ENCODE results near the gene CD274. TPM values are rescaled to one million over a fixed set of nuclear protein-coding genes. Genes with fewer than 3 reads are reported as not detected.
"Not testable (repeated sequence)": the region's sequence is repeated elsewhere in the genome, so short reads cannot be mapped to it uniquely, and the experiment has no call there.

Gene CD274
- polyA plus RNA-seq, 1 donor = 1.2 TPM

GRCh38 chr9:5438301-5439162 is 11.8 kb upstream of the CD274 start:
- no peak for DNase-seq (ENCODE audit: low read depth)

- no peak for DNase-seq (ENCODE audit: low read depth)
Measured at GRCh38 chr9:5440426-5440825, 9.9 kb upstream of the CD274 start.

- no peak for DNase-seq (ENCODE audit: low read depth)
Measured at GRCh38 chr9:5441043-5441442, 9.3 kb upstream of the CD274 start.

- DNase-seq (ENCODE audit: low read depth) = no peak
Measured at GRCh38 chr9:5442400-5443011, 7.8 kb upstream of the CD274 start.

- no peak for DNase-seq (ENCODE audit: low read depth)
Measured at GRCh38 chr9:5443850-5444249, 6.5 kb upstream of the CD274 start.

- DNase-seq (ENCODE audit: low read depth) = not testable (repeated sequence)
Measured at GRCh38 chr9:5445096-5445495, 5.2 kb upstream of the CD274 start.

- DNase-seq (ENCODE audit: low read depth) = no peak
Measured at GRCh38 chr9:5445886-5446285, 4.5 kb upstream of the CD274 start.

GRCh38 chr9:5446451-5447236 is 3.7 kb upstream of the CD274 start:
- no peak for DNase-seq (ENCODE audit: low read depth)

GRCh38 chr9:5447337-5447736 is 3.0 kb upstream of the CD274 start:
- no peak for DNase-seq (ENCODE audit: low read depth)

- DNase-seq (ENCODE audit: low read depth) = no peak
Measured at GRCh38 chr9:5448016-5448415, 2.3 kb upstream of the CD274 start.

- DNase-seq (ENCODE audit: low read depth) = no peak
Measured at GRCh38 chr9:5448461-5449435, 1.6 kb upstream of the CD274 start.

- DNase-seq (ENCODE audit: low read depth) = no peak
Measured at GRCh38 chr9:5449521-5450358, 602 bp upstream of the CD274 start.

GRCh38 chr9:5452286-5452609 is 1.9 kb downstream of the CD274 start:
- DNase-seq (ENCODE audit: low read depth) = no peak

GRCh38 chr9:5453004-5453403 is 2.7 kb downstream of the CD274 start:
- DNase-seq (ENCODE audit: low read depth) = no peak

GRCh38 chr9:5453673-5454072 is 3.3 kb downstream of the CD274 start:
- DNase-seq (ENCODE audit: low read depth) = no peak

- no peak for DNase-seq (ENCODE audit: low read depth)
Measured at GRCh38 chr9:5455181-5455580, 4.8 kb downstream of the CD274 start.

- DNase-seq (ENCODE audit: low read depth) = no peak
Measured at GRCh38 chr9:5459289-5459829, 9.0 kb downstream of the CD274 start.

- no peak for DNase-seq (ENCODE audit: low read depth)
Measured at GRCh38 chr9:5460157-5460556, 9.8 kb downstream of the CD274 start.

- not testable (repeated sequence) for DNase-seq (ENCODE audit: low read depth)
Measured at GRCh38 chr9:5464831-5465330, 14.5 kb downstream of the CD274 start.

GRCh38 chr9:5466005-5466404 is 15.7 kb downstream of the CD274 start:
- DNase-seq (ENCODE audit: low read depth) = no peak
